Subcutaneous adipose tissue (tissue), 4 donors: ENCODE results near the gene NRAS. TPM values are rescaled to one million over a fixed set of nuclear protein-coding genes. Genes with fewer than 3 reads are reported as not detected.

Experiments
- total RNA-seq, 4 donors: library from RNA; depleted of rRNA; stranded (reverse); fragments of >200 nt; gene quantifications; one replicate each; pipeline ENCODE4 v1.1.0, GENCODE V29; 2016
- TF ChIP-seq, protein P1 (sequence below): fragments of 450-650 bp; IDR thresholded peaks from one replicate; pipeline ENCODE4 v1.5.1; 2016; ENCODE audit warnings: low read depth, mild to moderate bottlenecking, control low read depth, antibody characterized with exemption, moderate library complexity

Gene NRAS
- total RNA-seq, 4 donors from 2014 or later, result 23.5 to 38.8 (median 31.1) TPM

DNA sequence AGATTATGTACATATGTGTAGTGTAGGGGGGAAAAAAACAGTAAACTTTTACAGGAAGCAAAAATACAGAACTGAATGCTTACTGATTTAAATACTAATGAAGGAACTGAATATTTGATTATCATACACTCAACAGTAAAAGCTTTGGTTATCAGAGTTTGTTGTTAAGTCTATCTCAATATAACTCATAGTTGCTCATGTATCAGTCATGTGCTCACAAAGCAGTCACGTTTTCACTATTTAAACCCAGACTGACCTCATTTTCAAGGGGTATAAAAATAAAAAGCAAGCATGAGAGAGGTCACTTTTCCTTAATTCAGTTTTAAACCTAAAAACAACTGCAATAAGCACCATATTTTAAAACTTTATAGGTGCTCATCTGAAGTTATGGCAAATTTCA lies 6.9 kb upstream of the NRAS start:
- TF ChIP-seq, protein P1, sequence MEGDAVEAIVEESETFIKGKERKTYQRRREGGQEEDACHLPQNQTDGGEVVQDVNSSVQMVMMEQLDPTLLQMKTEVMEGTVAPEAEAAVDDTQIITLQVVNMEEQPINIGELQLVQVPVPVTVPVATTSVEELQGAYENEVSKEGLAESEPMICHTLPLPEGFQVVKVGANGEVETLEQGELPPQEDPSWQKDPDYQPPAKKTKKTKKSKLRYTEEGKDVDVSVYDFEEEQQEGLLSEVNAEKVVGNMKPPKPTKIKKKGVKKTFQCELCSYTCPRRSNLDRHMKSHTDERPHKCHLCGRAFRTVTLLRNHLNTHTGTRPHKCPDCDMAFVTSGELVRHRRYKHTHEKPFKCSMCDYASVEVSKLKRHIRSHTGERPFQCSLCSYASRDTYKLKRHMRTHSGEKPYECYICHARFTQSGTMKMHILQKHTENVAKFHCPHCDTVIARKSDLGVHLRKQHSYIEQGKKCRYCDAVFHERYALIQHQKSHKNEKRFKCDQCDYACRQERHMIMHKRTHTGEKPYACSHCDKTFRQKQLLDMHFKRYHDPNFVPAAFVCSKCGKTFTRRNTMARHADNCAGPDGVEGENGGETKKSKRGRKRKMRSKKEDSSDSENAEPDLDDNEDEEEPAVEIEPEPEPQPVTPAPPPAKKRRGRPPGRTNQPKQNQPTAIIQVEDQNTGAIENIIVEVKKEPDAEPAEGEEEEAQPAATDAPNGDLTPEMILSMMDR, result no peak

DNA sequence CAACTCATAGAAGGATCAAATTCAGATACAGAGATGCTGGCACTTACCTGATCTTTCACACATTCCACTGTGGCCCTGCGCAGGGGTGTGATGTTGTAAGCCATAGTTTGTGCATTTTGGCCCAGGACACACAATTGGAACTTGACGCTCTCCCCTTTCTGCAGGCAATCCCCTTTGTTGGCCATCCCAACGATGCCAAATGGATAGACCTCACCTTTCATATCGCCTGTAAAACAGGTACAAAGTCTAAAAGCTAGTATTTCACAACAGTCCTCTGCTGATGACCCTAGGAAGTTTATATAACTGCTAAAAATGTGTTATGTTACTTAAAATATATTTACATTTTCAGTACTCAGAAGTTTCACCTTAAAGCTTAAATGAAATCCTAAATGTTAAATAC lies 3.9 kb upstream of the NRAS start:
- TF ChIP-seq, protein P1, result no peak

DNA sequence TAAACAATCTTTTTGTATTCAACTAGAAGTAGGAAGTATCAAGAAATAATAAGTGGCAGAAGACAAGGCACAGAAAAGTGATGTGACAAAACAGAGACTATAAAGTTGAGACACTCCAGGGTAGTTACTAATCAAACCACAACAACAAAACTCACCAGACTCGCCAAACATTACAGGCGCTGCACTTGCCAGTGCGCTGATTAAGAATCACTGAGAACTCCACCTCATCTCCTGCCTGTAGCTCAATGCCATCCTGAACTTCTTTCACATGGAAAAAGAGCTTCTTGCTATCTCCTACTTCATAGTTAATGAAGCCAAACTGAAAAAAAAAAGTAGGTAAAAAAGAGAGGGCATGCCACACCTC lies 2.8 kb upstream of the NRAS start:
- TF ChIP-seq, protein P1, result no peak

DNA sequence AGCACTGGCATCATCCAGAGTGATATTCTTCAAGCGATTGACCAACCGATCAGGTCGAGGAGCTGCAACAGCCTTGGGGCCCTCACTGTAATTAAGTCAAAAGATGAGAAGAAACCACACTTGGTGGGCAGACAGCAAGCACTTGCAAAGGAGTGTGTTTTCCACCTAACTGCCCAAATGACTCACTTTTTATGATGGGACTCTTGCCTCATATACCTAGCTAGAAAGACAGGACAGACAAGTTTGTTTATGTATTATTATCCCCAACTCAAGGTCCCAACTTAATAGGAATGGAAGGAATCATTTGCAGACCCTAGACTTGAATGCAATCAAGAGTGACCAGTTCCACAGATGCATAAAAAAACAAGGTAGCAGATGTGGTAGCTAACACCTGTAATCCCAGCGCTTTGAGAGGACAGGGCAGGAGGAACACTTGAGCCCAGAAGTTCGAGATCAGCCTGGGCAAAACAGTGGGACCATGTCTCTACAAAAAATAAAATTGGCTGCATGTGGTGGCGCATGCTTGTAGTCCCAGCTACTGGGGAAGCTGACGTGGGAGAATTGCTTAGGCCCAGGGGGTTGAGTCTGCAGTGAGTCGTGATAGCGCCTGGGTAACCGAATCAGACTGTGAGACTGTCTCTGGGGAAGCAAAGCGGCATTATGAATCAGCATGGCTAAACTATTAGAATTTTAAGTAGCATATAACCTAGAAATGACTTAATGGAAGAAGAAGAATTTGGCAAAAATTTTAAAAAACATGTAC lies 2.3 kb upstream of the NRAS start:
- TF ChIP-seq, protein P1, result no peak

DNA sequence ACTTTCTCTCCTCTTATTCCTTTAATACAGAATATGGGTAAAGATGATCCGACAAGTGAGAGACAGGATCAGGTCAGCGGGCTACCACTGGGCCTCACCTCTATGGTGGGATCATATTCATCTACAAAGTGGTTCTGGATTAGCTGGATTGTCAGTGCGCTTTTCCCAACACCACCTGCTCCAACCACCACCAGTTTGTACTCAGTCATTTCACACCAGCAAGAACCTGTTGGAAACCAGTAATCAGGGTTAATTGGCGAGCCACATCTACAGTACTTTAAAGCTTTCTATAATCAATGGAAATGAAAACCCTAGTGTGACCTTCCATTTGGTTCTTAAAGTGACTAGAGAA lies 643 bp downstream of the NRAS start:
- TF ChIP-seq, protein P1, result no peak

DNA sequence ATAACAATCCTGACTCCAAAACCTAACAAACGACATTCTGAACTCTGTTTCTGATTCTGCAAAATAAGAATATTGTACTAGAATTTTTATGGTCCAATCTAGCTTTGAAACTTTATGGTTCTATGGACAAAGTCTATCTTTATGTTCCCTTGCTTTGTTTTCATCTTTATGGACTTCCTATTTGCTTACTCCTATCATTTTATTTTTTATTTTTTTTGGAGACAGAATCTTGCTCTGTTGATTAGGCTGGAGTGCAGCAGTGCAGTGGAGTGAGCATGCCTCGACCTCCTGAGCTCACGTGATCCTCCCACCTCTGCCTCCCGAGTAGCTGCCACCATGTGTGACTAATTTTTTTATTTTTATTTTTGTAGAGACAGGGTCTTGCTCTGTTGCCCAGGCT lies 3.6 kb downstream of the NRAS start:
- TF ChIP-seq, protein P1, result no peak

DNA sequence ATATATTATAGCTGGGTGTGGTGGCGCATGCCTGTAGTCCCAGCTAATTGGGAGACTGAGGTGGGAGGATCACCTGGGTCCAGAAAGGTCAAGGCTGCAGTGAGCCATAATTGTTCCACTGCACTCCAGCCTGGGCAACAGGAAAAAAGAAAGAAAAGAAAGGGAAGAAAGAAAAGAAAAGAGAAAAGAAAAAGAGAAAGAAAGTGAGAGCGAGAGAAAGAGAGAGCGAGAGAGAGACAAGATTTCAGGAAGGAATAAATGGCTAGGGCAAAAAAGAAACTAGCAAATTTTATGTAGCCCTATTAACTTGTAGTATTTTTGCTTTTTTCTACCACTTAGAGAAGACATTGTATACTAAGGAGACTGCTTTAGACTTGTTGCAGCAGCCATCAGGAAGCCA lies 6.2 kb downstream of the NRAS start:
- TF ChIP-seq, protein P1, result no peak
